PC-9 (cell line): ENCODE results near the gene SMAD6. TPM values are rescaled to one million over a fixed set of nuclear protein-coding genes. Genes with fewer than 3 reads are reported as not detected.

Experiments
- BruUV-seq: library from RNA; stranded (reverse); fragments of 400-500 nt; replicated peaks from 2 replicates; lab custom pipeline; 2021; lab: Mats Ljungman, UMichigan
- CTCF ChIA-PET: fragments of 300-600 bp; sonication (Branson Sonifier 250); formaldehyde crosslinking; loops from one replicate; lab custom pipeline; 2022; ENCODE audit warnings: antibody characterized with exemption; lab: Charles Lee
- POLR2A ChIA-PET: fragments of 300-600 bp; sonication (Branson Sonifier 250); formaldehyde crosslinking; loops from one replicate; lab custom pipeline; 2022; ENCODE audit warnings: antibody characterized with exemption; ENCODE audit not compliant: unreplicated experiment; lab: Charles Lee
- DNase-seq, 2 experiments: peaks; one replicate each; pipeline versions ENCODE4 v3.0.0 to v3.0.0-alpha.2; 2015 to 2022; ENCODE audit warnings: mixed read lengths in 1 of 2
- H2AFZ ChIP-seq: fragments of 200-600 bp; sonication (generic); 2 replicates; pipeline ENCODE4 v1.8.1; 2017; ENCODE audit warnings: antibody characterized with exemption
- H3F3A ChIP-seq: fragments of 200-600 bp; sonication (generic); 2 replicates; pipeline ENCODE4 v1.8.1; 2017; ENCODE audit warnings: antibody characterized with exemption, mild to moderate bottlenecking, low read depth; ENCODE audit not compliant: insufficient read depth
- H3K27ac ChIP-seq: fragments of 200-600 bp; sonication (generic); 2 replicates; pipeline ENCODE4 v1.6.1; 2016; ENCODE audit warnings: mixed run types
- H3K27me3 ChIP-seq: fragments of 200-600 bp; sonication (generic); 2 replicates; pipeline ENCODE4 v1.6.1; 2016; ENCODE audit warnings: low read depth, mixed run types; ENCODE audit not compliant: insufficient read depth
- H3K36me3 ChIP-seq: fragments of 200-600 bp; sonication (generic); 2 replicates; pipeline ENCODE4 v1.6.1; 2016; ENCODE audit warnings: low read depth, mixed run types
- H3K4me1 ChIP-seq: fragments of 200-600 bp; sonication (generic); replicated peaks from 2 replicates; pipeline ENCODE4 v1.6.1; 2016; ENCODE audit warnings: mixed run types; ENCODE audit not compliant: insufficient read depth
- H3K4me2 ChIP-seq: fragments of 200-600 bp; sonication (generic); 2 replicates; pipeline ENCODE4 v1.6.1; 2017; ENCODE audit warnings: mixed run types
- H3K4me3 ChIP-seq: fragments of 200-600 bp; sonication (generic); 2 replicates; pipeline ENCODE4 v1.6.1; 2016; ENCODE audit warnings: mixed run types
- H3K79me2 ChIP-seq: fragments of 200-600 bp; sonication (generic); 2 replicates; pipeline ENCODE4 v1.6.1; 2017; ENCODE audit warnings: low read depth, mixed run types
- H3K9me2 ChIP-seq: fragments of 200-600 bp; sonication (generic); 2 replicates; pipeline ENCODE4 v1.8.1; 2017; ENCODE audit warnings: mild to moderate bottlenecking; ENCODE audit not compliant: insufficient read depth
- H3K9me3 ChIP-seq: fragments of 200-600 bp; sonication (generic); 2 replicates; pipeline ENCODE4 v1.8.1; 2016; ENCODE audit warnings: low read depth; ENCODE audit not compliant: insufficient read depth
- H4K20me1 ChIP-seq: fragments of 200-600 bp; sonication (generic); 2 replicates; pipeline ENCODE4 v1.8.1; 2017; ENCODE audit not compliant: insufficient read depth
- EZH2 ChIP-seq: fragments of 200-600 bp; sonication (generic); IDR thresholded peaks from 2 replicates; pipeline ENCODE4 v1.8.0; 2017; ENCODE audit warnings: antibody characterized with exemption, low read depth
- intact Hi-C: fragments of 100-400 bp; cut with micrococcal nuclease; formaldehyde crosslinking; loops from one replicate; pipeline ENCODE4 v1.10.0; 2022; ENCODE audit not compliant: unreplicated experiment
- total RNA-seq: library from RNA; stranded (reverse); gene quantifications from 2 replicates; pipeline ENCODE4 v1.2.3, GENCODE V29; 2021
- TF ChIP-seq, protein P1 (sequence below): fragments of 200-600 bp; sonication (generic); conservative IDR thresholded peaks from 2 replicates; pipeline ENCODE4 v1.6.1; 2017; ENCODE audit warnings: mixed run types, antibody characterized with exemption, mild to moderate bottlenecking, moderate library complexity

Gene SMAD6
- total RNA-seq, 1 experiment from 2014 or later, result 7.1 TPM

GRCh38 chr15:66753687-66754377, 51.8 kb downstream of the SMAD6 start:
- peaks cover 7% of the 10 kb centered on the region for H3K9me3 ChIP-seq
- TF ChIP-seq, protein P1, sequence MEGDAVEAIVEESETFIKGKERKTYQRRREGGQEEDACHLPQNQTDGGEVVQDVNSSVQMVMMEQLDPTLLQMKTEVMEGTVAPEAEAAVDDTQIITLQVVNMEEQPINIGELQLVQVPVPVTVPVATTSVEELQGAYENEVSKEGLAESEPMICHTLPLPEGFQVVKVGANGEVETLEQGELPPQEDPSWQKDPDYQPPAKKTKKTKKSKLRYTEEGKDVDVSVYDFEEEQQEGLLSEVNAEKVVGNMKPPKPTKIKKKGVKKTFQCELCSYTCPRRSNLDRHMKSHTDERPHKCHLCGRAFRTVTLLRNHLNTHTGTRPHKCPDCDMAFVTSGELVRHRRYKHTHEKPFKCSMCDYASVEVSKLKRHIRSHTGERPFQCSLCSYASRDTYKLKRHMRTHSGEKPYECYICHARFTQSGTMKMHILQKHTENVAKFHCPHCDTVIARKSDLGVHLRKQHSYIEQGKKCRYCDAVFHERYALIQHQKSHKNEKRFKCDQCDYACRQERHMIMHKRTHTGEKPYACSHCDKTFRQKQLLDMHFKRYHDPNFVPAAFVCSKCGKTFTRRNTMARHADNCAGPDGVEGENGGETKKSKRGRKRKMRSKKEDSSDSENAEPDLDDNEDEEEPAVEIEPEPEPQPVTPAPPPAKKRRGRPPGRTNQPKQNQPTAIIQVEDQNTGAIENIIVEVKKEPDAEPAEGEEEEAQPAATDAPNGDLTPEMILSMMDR, result no peak
- TF ChIP-seq EZH2, result no peak
- intact Hi-C loops, result no loop called here
- no peaks in the 10 kb centered on the region for H3K9me2 ChIP-seq
- H3K27ac ChIP-seq, result no peak overlapping the region
- POLR2A ChIA-PET, result interaction anchor here (0.5 kb wide), 1 partner anchor 34 kb away, joined by 8 read pairs; no protein-coding TSS in a partner anchor
- no peaks in the 10 kb centered on the region; the same call in 1 of the 2 replicates for H3K36me3 ChIP-seq
- CTCF ChIA-PET, result interaction anchor here (0.5 to 1.3 kb wide), 2 partner anchors 34 to 99 kb away, joined by 3 read pairs; no protein-coding TSS in a partner anchor
- no peaks in the 10 kb centered on the region for H3K27me3 ChIP-seq
- no peak for DNase-seq
- H3K79me2 ChIP-seq, result peaks cover 10% of the 10 kb centered on the region; the same call in 1 of the 2 replicates
- H2AFZ ChIP-seq, result no peak overlapping the region
- no peak overlapping the region; the same call in 1 of the 2 replicates for H3K4me2 ChIP-seq
- peaks cover 56% of the 10 kb centered on the region for H3K4me1 ChIP-seq
- H4K20me1 ChIP-seq, result no peaks in the 10 kb centered on the region
- no peak overlapping the region for H3K4me3 ChIP-seq
- no TSS peak for BruUV-seq
- peaks cover 27% of the 10 kb centered on the region for H3F3A ChIP-seq

- intact Hi-C loops, result no loop called here
- no peaks in the 10 kb centered on the region; the same call in 1 of the 2 replicates for H3K36me3 ChIP-seq
- peaks cover 31% of the 10 kb centered on the region for H3F3A ChIP-seq
- H3K4me3 ChIP-seq, result no peak overlapping the region
- peaks cover 56% of the 10 kb centered on the region for H3K4me1 ChIP-seq
- no peak overlapping the region for H3K27ac ChIP-seq
- ChIA-PET POLR2A (no interaction called here), CTCF (interaction anchor here (1.3 kb wide), 1 partner anchor 35 kb away, joined by 3 read pairs; no protein-coding TSS in a partner anchor)
- H3K9me2 ChIP-seq, result no peaks in the 10 kb centered on the region
- no TSS peak for BruUV-seq
- no peaks in the 10 kb centered on the region for H3K27me3 ChIP-seq
- TF ChIP-seq, protein P1, result no peak
- TF ChIP-seq EZH2, result no peak
- DNase-seq, result no peak
- H3K79me2 ChIP-seq, result peaks cover 4% of the 10 kb centered on the region; the same call in 1 of the 2 replicates
- no peak overlapping the region for H3K4me2 ChIP-seq
- H3K9me3 ChIP-seq, result peaks cover 7% of the 10 kb centered on the region
- H2AFZ ChIP-seq, result no peak overlapping the region
- no peaks in the 10 kb centered on the region for H4K20me1 ChIP-seq
Observed at GRCh38 chr15:66754789-66755188, 52.8 kb downstream of the SMAD6 start.

DNA sequence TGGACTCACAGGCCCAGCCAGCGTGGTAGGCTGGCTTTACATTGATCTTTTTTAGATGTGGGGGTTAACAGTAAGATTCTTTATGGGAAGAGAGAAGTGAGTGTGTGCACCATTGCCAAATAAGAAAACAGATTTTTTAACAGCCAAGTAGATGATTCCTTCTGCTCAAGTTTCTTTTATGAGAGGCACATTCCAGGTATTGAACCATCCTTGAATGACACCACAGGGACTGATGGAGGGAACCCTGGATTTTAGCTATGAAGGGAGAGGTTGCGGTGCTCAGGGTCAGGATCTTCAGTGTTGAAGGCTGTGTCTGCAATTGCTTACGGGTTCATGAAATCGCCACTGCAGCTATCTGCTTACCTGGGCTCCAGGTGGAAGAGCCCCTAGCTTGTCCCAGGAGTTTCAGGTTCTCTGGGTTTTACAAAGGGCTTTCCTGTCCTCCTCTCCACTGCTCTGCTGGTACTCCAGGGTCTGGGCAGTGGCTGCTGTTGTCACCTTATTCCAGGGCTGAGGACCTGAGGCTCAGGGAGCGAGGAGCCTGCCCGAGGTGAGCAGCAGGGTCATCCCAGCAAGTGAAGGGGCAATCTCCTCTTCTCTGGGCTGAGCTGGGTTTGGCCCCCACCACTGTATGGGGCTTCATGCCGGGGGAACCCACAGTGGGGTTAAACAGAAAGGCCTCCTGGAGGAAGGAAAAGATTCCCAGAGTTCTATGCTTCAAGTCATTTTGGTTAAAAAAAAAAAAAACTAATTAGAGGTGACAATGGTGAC, 53.4 kb downstream of the SMAD6 start:
- Histone ChIP-seq H3K79me2 (0 out of 2 replicates have a peak, but pooled peaks cover 6% of the 10 kb centered on the region), H3K27ac (no peak overlapping the region), H3F3A (peaks cover 31% of the 10 kb centered on the region), H3K9me3 (peaks cover 7% of the 10 kb centered on the region), H4K20me1 (no peaks in the 10 kb centered on the region), H3K4me3 (no peak overlapping the region), H3K4me2 (no peak overlapping the region), H3K9me2 (no peaks in the 10 kb centered on the region), H3K4me1 (peaks cover 54% of the 10 kb centered on the region), H3K27me3 (no peaks in the 10 kb centered on the region), H3K36me3 (no peaks in the 10 kb centered on the region; the same call in 1 of the 2 replicates), H2AFZ (no peak overlapping the region)
- TF ChIP-seq, protein P1, result no peak
- TF ChIP-seq EZH2, result no peak
- POLR2A ChIA-PET, result no interaction called here
- no peak for DNase-seq
- CTCF ChIA-PET, result interaction anchor here (0.7 to 1.3 kb wide), 2 partner anchors 35 to 1828 kb away, joined by 3 to 6 read pairs; no protein-coding TSS in a partner anchor
- no TSS peak for BruUV-seq
- intact Hi-C loops, result no loop called here
